Liver (tissue), 3 donors: ENCODE data around the gene DLX6.

ENCODE experiments used
- ATF3 ChIP-seq: IDR thresholded peaks from 2 replicates; pipeline ENCODE4 v1.6.1; 2016; ENCODE audit warnings: antibody characterized with exemption
- CTCF ChIP-seq: fragments of 150-350 bp; IDR thresholded peaks from 2 replicates; pipeline ENCODE4 v1.5.1; 2017; ENCODE audit warnings: improper control_type of control experiment, low read depth, low read length; ENCODE audit not compliant: missing input control
- GABPA ChIP-seq, 2 donors: IDR thresholded peaks in 1 of 2; conservative IDR thresholded peaks in 1 of 2; 2 replicates each; pipeline ENCODE4 v1.6.1; 2016; ENCODE audit warnings: antibody characterized with exemption in 2 of 2, mild to moderate bottlenecking in 1 of 2, moderate library complexity in 1 of 2
- NR2F2 ChIP-seq: IDR thresholded peaks from 2 replicates; pipeline ENCODE4 v1.6.1; 2016; ENCODE audit warnings: antibody characterized with exemption
- RAD21 ChIP-seq, 2 donors: IDR thresholded peaks; 2 replicates each; pipeline ENCODE4 v1.6.1; 2016; ENCODE audit warnings: antibody characterized with exemption in 2 of 2, mild to moderate bottlenecking in 2 of 2
- RXRA ChIP-seq, 2 donors: IDR thresholded peaks; 2 replicates each; pipeline ENCODE4 v1.6.1; 2017 to 2018; ENCODE audit warnings: antibody characterized with exemption in 2 of 2, mild to moderate bottlenecking in 1 of 2
- SP1 ChIP-seq: IDR thresholded peaks from 2 replicates; pipeline ENCODE4 v1.6.1; 2018; ENCODE audit warnings: antibody characterized with exemption, mild to moderate bottlenecking
- donor health status: healthy.
- donor health status: healthy.

- TF ChIP-seq GABPA (IDR thresholded peaks at IDR 0.05 in 1 of 2, conservative IDR thresholded peaks at IDR 0.05 in 1 of 2) (no peak), CTCF (no peak), NR2F2 (no peak), ATF3 (no peak), RXRA (IDR thresholded peaks at IDR 0.05) (no peak), SP1 (no peak), RAD21 (IDR thresholded peaks at IDR 0.05) (no peak)
These were observed 20.8 kb downstream of the DLX6 start for GRCh38 chr7:97025983-97026714.
